H1 (cell line): ENCODE results near the gene OR2J2.

Experiments
- BRCA1 ChIP-seq: IDR thresholded peaks from 2 replicates; pipeline ENCODE4 v1.6.1; 2012; ENCODE audit warnings: low read depth, low read length, improper control_type of control experiment
- CBX5 ChIP-seq: fragments of 300-800, 300-1000 bp; sonication (generic); IDR thresholded peaks from 2 replicates; pipeline ENCODE4 v1.7.1; 2016; ENCODE audit warnings: antibody characterized with exemption, low read length, low read depth
- CHD1 ChIP-seq: IDR thresholded peaks from 2 replicates; pipeline ENCODE4 v1.6.1; 2012; ENCODE audit warnings: low read depth, low read length, improper control_type of control experiment
- CHD7 ChIP-seq: fragments of 300-600 bp; sonication (generic); IDR thresholded peaks from 2 replicates; pipeline ENCODE4 v1.7.1; 2012; ENCODE audit warnings: low read length, moderate library complexity, mild to moderate bottlenecking, inconsistent platforms; ENCODE audit not compliant: insufficient replicate concordance
- CTCF ChIP-seq, 3 experiments: IDR thresholded peaks; 1 replicate in 2 of 3; 2 replicates in 1 of 3; pipeline versions ENCODE4 v1.5.1 to v1.6.1; 2011; ENCODE audit warnings: low read length in 3 of 3, mild to moderate bottlenecking in 3 of 3, inconsistent platforms in 2 of 3, low read depth in 1 of 3, moderate library complexity in 1 of 3; ENCODE audit not compliant: insufficient read depth in 1 of 3; ENCODE audit errors: control extremely low read depth in 1 of 3
- EZH2 ChIP-seq: fragments of 200-600 bp; sonication (generic); IDR thresholded peaks from 2 replicates; pipeline ENCODE4 v1.7.1; 2012; ENCODE audit warnings: low read depth, mild to moderate bottlenecking, moderate library complexity, low read length, inconsistent platforms; ENCODE audit not compliant: severe bottlenecking
- HDAC2 ChIP-seq, 2 experiments: fragments of 300-600 bp in 1 of 2; sonication (generic) in 1 of 2; IDR thresholded peaks; 2 replicates each; pipeline ENCODE4 v1.6.1; 2011 to 2012; ENCODE audit warnings: low read depth in 2 of 2, low read length in 2 of 2, mild to moderate bottlenecking in 2 of 2, moderate library complexity in 2 of 2, borderline replicate concordance in 1 of 2, inconsistent platforms in 1 of 2
- POLR2A ChIP-seq, 2 experiments: IDR thresholded peaks; 1 replicate in 1 of 2; 2 replicates in 1 of 2; pipeline ENCODE4 v1.6.1; 2011; ENCODE audit warnings: low read depth in 2 of 2, low read length in 2 of 2, mild to moderate bottlenecking in 2 of 2; ENCODE audit errors: control extremely low read depth in 1 of 2
- POLR2AphosphoS5 ChIP-seq: IDR thresholded peaks from 2 replicates; pipeline ENCODE4 v1.6.1; 2011; ENCODE audit warnings: low read depth, low read length
- RAD21 ChIP-seq, 2 experiments: IDR thresholded peaks in 1 of 2; conservative IDR thresholded peaks in 1 of 2; 2 replicates each; pipeline ENCODE4 v1.6.1; 2011; ENCODE audit warnings: low read depth in 2 of 2, low read length in 2 of 2, improper control_type of control experiment in 1 of 2, inconsistent platforms in 1 of 2, mild to moderate bottlenecking in 1 of 2, moderate library complexity in 1 of 2
- SAP30 ChIP-seq: fragments of 300-600 bp; sonication (generic); IDR thresholded peaks from 2 replicates; pipeline ENCODE4 v1.7.1; 2012; ENCODE audit warnings: low read length, moderate library complexity, mild to moderate bottlenecking, inconsistent platforms; ENCODE audit not compliant: insufficient read depth, insufficient replicate concordance
- SRF ChIP-seq: IDR thresholded peaks from 2 replicates; pipeline ENCODE4 v1.6.1; 2011; ENCODE audit warnings: mild to moderate bottlenecking, low read depth, low read length, moderate library complexity
- TEAD4 ChIP-seq: IDR thresholded peaks from 2 replicates; pipeline ENCODE4 v1.6.1; 2012; ENCODE audit warnings: low read depth, low read length, inconsistent platforms, mixed read lengths
- USF2 ChIP-seq: IDR thresholded peaks from 2 replicates; pipeline ENCODE4 v1.6.1; 2011; ENCODE audit warnings: low read length, improper control_type of control experiment

- no peak for TF ChIP-seq EZH2
- no peak for TF ChIP-seq POLR2AphosphoS5
- TF ChIP-seq CTCF (IDR thresholded peaks at IDR 0.05; ENCODE audit: control extremely low read depth in 1 of 3, insufficient read depth in 1 of 3, low read depth in 1 of 3, low read length in 3 of 3), result no peak
- TF ChIP-seq POLR2A (IDR thresholded peaks at IDR 0.05; ENCODE audit: control extremely low read depth in 1 of 2, low read depth in 2 of 2, low read length in 2 of 2), result no peak
- no peak for TF ChIP-seq TEAD4
- no peak for TF ChIP-seq HDAC2 (IDR thresholded peaks at IDR 0.05; ENCODE audit: borderline replicate concordance in 1 of 2, low read depth in 2 of 2, low read length in 2 of 2)
- no peak for TF ChIP-seq CHD7
- no peak for TF ChIP-seq BRCA1
- no peak for TF ChIP-seq RAD21 (IDR thresholded peaks at IDR 0.05 in 1 of 2, conservative IDR thresholded peaks at IDR 0.05 in 1 of 2; ENCODE audit: low read depth in 2 of 2, low read length in 2 of 2)
- TF ChIP-seq SRF, result no peak
- no peak for TF ChIP-seq SAP30
- TF ChIP-seq CHD1, result no peak
- TF ChIP-seq CBX5, result no peak
- no peak for TF ChIP-seq USF2
Observed at GRCh38 chr6:29129326-29130012, 41.2 kb upstream of the OR2J2 start.
